ENCODE data around the gene GAN.

Gene GAN

GRCh38 chr16:81385031-81385756 lies 70.4 kb downstream of the GAN start:
- no peak for TF ChIP-seq CTCF (conservative IDR thresholded peaks at IDR 0.05; ENCODE audit: low read depth, low read length)
- no peak for DNase-seq (ENCODE audit: low read depth)
- H3K4me3 ChIP-seq (ENCODE audit: low read length), result no peak overlapping the region

- H3K4me3 ChIP-seq (ENCODE audit: low read length), result no peak overlapping the region
- DNase-seq (ENCODE audit: low read depth), result no peak
- no peak for TF ChIP-seq CTCF (conservative IDR thresholded peaks at IDR 0.05; ENCODE audit: low read depth, low read length)
These were observed 73.6 kb downstream of the GAN start for GRCh38 chr16:81388357-81388756.

GRCh38 chr16:81390840-81391239 lies 76.1 kb downstream of the GAN start:
- no peak for TF ChIP-seq CTCF (conservative IDR thresholded peaks at IDR 0.05; ENCODE audit: low read depth, low read length)
- no peak for DNase-seq (ENCODE audit: low read depth)
- H3K4me3 ChIP-seq (ENCODE audit: low read length), result no peak overlapping the region

GRCh38 chr16:81392011-81392410 lies 77.2 kb downstream of the GAN start:
- no peak overlapping the region for H3K4me3 ChIP-seq (ENCODE audit: low read length)
- DNase-seq (ENCODE audit: low read depth), result no peak
- no peak for TF ChIP-seq CTCF (conservative IDR thresholded peaks at IDR 0.05; ENCODE audit: low read depth, low read length)

GRCh38 chr16:81394416-81394815 lies 79.7 kb downstream of the GAN start:
- H3K4me3 ChIP-seq (ENCODE audit: low read length), result no peak overlapping the region
- TF ChIP-seq CTCF (conservative IDR thresholded peaks at IDR 0.05; ENCODE audit: low read depth, low read length), result no peak
- no peak for DNase-seq (ENCODE audit: low read depth)

GRCh38 chr16:81394966-81395655 lies 80.3 kb downstream of the GAN start:
- no peak for TF ChIP-seq CTCF (conservative IDR thresholded peaks at IDR 0.05; ENCODE audit: low read depth, low read length)
- DNase-seq (ENCODE audit: low read depth), result no peak
- no peak overlapping the region for H3K4me3 ChIP-seq (ENCODE audit: low read length)

Data from retinal pigment epithelial cell (primary cell).